GM19193 (cell line): ENCODE results near the gene B3GAT3.
A peak's percentile ranks its signal among the peaks of the same experiment; 100 is the strongest.

Experiments
- POLR2A ChIP-seq: IDR thresholded peaks from 4 replicates; pipeline ENCODE4 v1.6.1; 2011; ENCODE audit not compliant: insufficient read depth, insufficient read length; ENCODE audit errors: extremely low read depth

The B3GAT3 gene

DNA sequence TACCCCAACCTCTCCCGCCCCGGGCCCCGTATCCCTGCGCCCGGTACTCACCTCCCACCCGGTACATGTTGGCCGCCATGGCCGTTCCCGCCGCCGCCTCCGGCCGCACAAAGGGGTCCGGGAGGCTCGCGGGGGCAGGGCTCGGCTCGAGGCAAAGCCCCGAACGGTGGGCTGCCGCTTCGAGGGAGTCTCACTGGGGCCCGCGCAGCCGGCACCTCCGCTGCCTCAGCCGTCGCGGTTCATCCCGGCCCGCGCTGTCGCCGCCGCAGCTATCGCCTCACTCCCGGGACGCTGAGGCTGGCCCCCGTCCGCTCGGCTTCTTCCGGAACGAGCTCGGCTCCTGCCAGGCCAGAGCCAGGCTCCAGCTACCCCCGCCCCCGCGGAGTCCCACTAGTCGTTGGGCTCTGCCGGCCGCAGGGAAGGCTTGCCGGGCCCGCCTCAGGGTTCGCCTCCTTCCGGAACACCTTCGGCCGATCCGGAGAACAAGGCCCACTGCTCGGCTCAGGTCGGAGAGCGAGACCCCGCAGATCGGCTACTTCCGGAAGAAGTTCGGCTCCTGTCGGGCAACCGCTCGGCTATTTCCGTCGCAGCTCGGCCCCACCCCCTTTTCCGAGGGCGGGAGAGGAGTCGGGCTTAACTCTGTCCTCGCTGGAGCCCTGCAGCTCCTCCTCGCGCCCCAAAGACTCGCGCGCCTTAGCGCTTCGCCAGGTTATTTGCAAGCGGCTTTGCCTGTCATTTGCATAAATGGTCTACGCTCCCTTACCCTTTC, 20.2 kb downstream of the B3GAT3 start, which contains the start of gene MTA2:
MTA2 (minus strand) TSS at position 494 of the 769 bp plus-strand sequence; CDS start at position 79, 415 bp downstream.
- TF ChIP-seq POLR2A: peak; percentile 67

DNA sequence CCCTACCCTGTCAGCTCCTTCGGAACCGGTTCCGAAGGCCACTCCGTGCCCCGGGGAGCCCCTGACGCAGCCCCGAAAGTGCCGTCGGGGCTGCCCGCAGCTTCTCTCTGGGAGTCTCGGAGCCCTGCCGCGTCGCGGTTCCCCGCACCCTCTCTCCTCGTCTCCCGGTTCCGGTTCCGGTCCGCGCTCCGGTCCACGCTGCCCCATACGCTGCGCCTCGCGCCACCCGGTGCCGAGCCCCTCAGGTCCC, 20.7 kb downstream of the B3GAT3 start:
- TF ChIP-seq POLR2A: no peak

DNA sequence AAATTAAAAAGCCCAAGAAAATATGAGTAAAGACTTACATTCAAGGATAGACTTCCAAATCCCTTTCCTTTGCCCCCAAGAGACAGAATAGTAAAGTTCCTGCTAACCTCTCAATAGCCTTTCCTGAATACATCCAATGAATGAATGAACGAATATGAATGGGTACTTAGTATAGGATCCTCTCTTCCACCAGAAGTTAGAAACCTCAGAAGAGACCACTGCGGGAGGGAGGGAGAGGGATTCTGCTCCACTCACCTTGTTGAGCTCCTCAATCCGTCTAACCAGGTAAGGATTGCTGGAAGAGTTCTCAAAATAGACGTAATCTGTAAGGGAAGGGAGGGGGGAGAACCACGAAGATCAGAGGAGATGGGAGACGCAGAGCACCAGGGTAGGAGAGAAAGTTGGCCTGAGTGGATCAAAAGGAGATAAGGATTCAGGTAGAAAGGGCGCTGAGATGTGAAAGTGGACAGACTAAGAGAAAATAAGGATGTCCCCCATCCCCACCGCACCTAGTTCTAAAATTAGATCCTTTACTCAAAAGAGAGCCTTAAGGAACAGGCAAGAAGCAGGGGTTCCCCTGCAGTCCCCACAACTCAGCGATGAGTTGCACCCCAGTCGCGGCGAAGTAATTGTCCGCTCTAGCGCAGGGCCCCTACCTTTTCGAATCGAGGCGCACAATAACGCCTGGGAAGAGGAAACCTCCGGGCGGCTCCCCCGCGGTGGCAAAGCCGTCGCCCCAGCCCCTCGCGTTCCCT, 21.2 kb downstream of the B3GAT3 start:
- TF ChIP-seq POLR2A: no peak

GRCh38 chr11:62599901-62600300, 21.9 kb downstream of the B3GAT3 start:
- TF ChIP-seq POLR2A: no peak

DNA sequence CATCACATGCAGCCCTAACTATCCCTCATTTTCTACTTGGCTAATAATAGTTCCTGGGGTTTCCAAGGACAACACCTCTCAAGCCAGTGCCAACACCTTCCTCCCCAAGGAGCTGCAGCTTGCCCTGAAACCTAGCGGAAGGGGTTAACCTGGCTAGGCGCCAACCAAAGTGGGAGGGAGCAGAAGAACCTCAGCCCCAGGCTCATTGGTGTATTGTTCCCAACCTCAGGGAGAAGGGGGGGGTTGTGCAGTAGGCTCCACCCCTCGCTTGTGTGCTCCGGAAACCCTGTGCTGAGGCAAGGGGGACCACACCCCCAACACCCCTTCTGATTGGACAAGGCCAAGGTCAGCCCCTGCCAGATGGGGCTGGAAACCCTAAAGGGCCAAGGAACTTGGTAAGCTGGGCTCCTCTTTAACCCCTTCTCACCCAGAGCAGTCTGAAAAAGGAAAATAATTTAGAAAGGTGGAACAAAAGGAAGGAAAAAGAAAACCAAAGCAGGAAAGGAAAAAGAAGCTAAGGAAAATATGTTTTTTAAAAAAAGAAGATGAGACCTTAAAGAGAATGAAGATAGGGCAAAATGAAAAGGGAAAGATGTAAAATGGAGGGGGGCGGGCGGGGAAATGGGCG, 22.6 kb downstream of the B3GAT3 start:
- no peak for TF ChIP-seq POLR2A

DNA sequence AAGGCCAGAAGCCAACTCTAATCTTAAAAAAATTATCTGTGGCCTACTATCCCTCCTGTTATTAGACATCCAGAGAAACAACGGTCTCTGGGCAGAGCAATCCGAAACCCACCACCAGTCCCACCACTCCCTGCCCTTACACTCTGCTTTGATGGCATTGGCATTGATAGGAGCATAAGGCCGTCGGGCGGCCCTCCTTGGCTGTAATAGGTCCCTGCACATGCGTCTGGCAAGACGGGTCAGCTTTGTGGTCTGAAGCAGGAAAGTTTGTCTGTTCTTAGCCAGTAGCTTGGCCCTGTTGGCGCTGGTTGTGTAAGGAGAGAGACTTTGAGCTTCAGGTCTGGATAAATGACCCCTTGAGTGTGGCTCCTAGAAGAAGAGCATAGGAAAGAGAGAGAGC, 26.7 kb downstream of the B3GAT3 start:
- no peak for TF ChIP-seq POLR2A

DNA sequence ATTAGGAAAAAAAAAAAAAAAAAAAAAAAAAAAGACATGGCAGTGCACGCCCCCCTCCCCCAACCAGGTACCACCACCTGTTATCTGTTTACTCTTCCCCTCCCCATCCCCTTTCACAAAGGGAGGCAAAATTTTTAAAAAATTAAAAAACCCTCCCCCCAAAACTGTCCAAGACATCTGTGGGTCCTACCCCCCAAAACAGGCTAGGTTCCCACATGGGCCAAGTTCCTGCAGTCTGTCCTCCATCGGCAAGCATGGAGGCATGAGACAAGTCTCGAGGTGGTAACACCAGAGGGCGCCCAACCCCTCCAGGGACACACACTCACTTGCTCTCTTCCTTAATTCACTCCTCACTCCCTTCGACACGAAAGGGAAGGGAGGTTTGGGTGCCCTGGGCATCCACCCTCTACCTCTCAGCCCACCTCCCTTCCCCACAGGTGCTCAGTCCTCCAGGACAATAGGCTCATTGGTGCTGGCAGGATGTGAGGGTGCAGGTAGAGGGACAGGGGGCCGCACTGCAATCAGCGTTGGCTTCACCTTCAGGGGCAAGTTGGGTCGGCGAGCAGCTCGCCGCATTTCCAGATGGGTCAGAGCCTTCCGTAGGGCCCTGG, 28.2 kb downstream of the B3GAT3 start:
- no peak for TF ChIP-seq POLR2A

DNA sequence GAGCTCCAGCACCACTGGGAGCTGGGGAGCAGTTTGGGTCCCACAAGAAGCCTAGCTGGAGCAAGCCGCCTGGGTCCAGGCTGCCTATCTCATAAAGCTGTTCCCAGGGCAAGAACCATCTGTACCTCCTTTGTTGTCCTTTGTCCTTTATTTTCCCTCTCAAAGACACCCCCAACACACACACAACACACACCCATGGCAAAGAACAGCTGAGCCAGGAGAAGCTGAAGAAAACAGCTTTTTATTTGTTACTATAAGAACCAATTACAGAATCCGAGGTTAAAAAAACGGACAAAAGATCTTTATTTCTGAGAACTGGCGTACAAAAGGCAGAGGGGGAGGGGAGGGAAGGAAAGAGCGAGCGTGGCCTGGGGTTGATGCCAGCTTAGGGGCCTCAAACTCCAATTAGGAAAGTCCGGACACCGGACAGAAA, 28.8 kb downstream of the B3GAT3 start:
- TF ChIP-seq POLR2A: no peak

GRCh38 chr11:62592146-62592815, 29.5 kb downstream of the B3GAT3 start:
- TF ChIP-seq POLR2A: no peak

DNA sequence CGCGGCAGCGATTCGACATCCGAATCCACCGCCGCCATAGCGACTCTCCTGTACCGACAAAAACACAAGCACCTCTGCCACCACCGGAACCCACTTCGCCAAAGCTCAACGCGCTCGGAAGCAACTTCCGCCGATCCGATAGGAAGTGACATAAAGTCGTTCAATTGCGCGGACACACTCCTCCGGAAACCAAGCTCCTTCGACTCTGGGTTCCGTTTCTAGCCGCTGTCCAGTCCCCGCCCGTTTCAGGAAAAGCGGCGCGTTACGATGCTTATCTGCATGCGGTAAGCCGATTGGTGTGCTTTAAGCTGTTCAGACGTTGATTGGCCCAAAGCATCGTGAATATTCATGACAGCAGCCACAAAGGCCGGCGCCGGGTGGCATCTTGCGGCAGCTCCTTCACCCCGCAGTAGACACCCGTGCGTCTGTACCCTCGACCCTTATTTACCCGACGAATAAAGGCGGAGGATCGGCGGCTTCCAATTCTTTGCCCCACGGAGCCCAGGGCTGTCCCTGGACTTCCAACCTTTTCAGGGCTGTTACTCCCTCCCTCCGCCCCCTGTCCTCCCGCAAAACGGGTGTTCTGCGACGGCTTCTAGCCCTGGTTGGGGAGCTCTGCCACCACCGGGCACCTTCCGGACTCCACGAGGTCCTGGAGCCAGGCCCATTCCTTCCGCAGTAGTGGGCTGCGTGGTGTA, 30.2 kb downstream of the B3GAT3 start, which contains the start of gene TUT1:
TUT1 (minus strand) TSS at position 76 of the 698 bp plus-strand sequence; CDS start at position 38, 38 bp downstream.
- TF ChIP-seq POLR2A: peak; percentile 95

DNA sequence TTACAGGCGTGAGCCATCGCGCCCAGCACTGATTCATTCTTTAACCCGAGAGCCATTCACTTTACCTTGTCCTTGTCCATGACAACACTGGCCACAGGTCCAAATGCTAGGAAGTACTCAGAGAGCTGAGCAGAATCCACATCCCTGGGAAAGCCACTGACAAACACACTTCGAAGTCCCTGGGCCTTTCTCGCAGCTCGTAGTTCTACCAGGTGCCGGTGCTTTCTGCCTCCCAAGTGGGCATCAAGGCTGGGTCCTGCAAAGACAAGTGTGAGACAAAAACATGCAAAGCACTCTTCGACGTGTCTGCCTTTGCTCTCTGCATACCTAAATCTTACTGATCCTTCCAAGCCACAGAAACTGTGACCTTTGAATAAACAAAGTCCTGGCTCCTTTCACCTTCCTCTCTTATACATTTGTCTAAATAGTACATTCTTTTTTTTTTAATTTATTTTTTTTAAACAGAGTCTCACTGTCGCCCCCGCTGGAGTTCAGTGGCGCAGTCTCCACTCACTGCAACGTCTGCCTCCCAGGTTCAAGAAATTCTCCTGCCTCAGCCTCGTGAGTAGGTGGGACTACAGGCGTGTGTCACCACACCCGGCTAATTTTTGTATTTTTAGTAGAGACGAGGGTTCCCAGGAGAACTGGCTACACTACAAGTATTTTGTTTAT, 32.7 kb downstream of the B3GAT3 start:
- no peak for TF ChIP-seq POLR2A

GRCh38 chr11:62580959-62581715, 40.6 kb downstream of the B3GAT3 start:
- TF ChIP-seq POLR2A: no peak

DNA sequence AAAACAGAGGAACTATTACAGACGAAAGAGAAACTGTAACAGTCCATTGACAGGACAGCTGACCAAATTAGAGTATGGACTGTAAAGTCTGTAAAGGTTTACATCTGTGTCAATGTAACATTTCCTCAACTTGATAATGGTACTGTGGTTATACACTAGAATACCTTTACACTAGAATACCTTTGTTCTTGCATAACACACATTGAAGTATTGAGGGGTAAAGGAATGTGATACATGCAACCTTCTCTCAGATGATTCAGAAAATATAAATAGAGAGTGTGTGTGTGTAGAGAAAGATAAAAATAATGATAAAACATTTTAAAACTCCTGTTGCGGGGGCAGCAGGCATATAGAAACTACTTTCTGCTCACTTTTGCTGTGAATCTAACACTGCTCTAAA, 42.5 kb downstream of the B3GAT3 start:
- TF ChIP-seq POLR2A: no peak
